Spleen (tissue), 7 donors: ENCODE measurements around the gene COX4I1.

Experiments used
- POLR2A ChIP-seq, 3 donors: fragments of 450-650 bp; IDR thresholded peaks; one replicate each; pipeline ENCODE4 v1.5.1; 2017; ENCODE audit warnings: antibody characterized with exemption in 3 of 3, mild to moderate bottlenecking in 1 of 3
- POLR2AphosphoS5 ChIP-seq, 3 donors: sonication (generic); formaldehyde crosslinking; IDR thresholded peaks; one replicate each; pipeline ENCODE4 v1.5.1; 2017; ENCODE audit warnings: antibody characterized with exemption in 3 of 3
- TF ChIP-seq, protein P1 (sequence below), 11 experiments: fragments of 200-600 bp in 7 of 11; fragments of 450-650 bp in 4 of 11; sonication (generic) in 4 of 11; IDR thresholded peaks in 8 of 11; conservative IDR thresholded peaks in 3 of 11; 1 replicate in 7 of 11; 2 replicates in 4 of 11; pipeline versions ENCODE4 v1.4.0 to v1.8.0; 2016 to 2021; ENCODE audit warnings: antibody characterized with exemption in 11 of 11, inconsistent platforms in 4 of 11, mild to moderate bottlenecking in 1 of 11
- donor health status: DM: no; HTN: no; CAD: no; lungs with moderate emphysema.
- donor health status: DM: no; HTN: no; CAD: no.
- donor health status: DM: no; HTN: no; CAD: no.

DNA sequence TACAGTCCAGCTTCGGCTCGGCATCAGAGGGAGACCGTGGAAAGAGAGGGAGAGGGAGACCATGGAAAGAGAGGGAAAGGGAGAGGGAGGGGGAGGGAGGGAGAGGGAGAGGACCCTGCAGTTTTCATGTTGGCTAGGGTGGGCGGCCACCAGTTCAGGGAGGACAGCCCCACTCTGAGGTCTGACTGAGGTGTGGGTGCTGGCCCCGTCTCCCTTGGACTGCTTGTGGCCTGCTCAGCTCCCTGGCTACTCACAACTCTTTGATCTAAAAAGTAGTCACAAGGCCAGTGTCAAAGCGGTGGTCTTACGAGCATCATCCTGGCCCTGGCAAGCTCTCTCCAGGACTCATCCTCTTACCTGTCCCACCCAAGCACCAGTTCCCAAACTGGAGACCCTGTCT is 9.4 kb downstream of the COX4I1 start:
- TF ChIP-seq, protein P1, sequence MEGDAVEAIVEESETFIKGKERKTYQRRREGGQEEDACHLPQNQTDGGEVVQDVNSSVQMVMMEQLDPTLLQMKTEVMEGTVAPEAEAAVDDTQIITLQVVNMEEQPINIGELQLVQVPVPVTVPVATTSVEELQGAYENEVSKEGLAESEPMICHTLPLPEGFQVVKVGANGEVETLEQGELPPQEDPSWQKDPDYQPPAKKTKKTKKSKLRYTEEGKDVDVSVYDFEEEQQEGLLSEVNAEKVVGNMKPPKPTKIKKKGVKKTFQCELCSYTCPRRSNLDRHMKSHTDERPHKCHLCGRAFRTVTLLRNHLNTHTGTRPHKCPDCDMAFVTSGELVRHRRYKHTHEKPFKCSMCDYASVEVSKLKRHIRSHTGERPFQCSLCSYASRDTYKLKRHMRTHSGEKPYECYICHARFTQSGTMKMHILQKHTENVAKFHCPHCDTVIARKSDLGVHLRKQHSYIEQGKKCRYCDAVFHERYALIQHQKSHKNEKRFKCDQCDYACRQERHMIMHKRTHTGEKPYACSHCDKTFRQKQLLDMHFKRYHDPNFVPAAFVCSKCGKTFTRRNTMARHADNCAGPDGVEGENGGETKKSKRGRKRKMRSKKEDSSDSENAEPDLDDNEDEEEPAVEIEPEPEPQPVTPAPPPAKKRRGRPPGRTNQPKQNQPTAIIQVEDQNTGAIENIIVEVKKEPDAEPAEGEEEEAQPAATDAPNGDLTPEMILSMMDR (IDR thresholded peaks at IDR 0.05 in 8 of 11, conservative IDR thresholded peaks at IDR 0.05 in 3 of 11): no peak
- no peak for TF ChIP-seq POLR2A (IDR thresholded peaks at IDR 0.05)
- no peak for TF ChIP-seq POLR2AphosphoS5 (IDR thresholded peaks at IDR 0.05)
